HL-60 (cell line): Measurements from ENCODE around the gene SERPINB2.

Source experiments
- CTCF ChIP-seq: IDR thresholded peaks from one replicate; pipeline ENCODE4 v1.5.1; 2011; ENCODE audit warnings: low read length, control low read depth, inconsistent platforms; ENCODE audit not compliant: insufficient read depth
- POLR2AphosphoS5 ChIP-seq: IDR thresholded peaks from 2 replicates; pipeline ENCODE4 v1.6.1; 2012; ENCODE audit warnings: low read depth
- SPI1 ChIP-seq: IDR thresholded peaks from 2 replicates; pipeline ENCODE4 v1.6.1; 2012; ENCODE audit warnings: low read depth, mild to moderate bottlenecking, borderline replicate concordance

GRCh38 chr18:63889626-63890025 is 2.1 kb downstream of the SERPINB2 start:
- no peak for TF ChIP-seq CTCF
- peak; percentile 99 for TF ChIP-seq SPI1
- TF ChIP-seq POLR2AphosphoS5 = no peak
